ENCODE data around the gene HRH2.

HRH2 gene

GRCh38 chr5:175623088-175623487 is 34.8 kb upstream of the HRH2 start:
- no peak for TF ChIP-seq CTCF (IDR thresholded peaks at IDR 0.05; ENCODE audit: low read depth, low read length)
- Histone ChIP-seq H3K27ac (no peak overlapping the region), H3K36me3 (no peaks in the 10 kb centered on the region), H3K9me3 (ENCODE audit: severe bottlenecking) (no peaks in the 10 kb centered on the region), H3K27me3 (ENCODE audit: insufficient read depth, low read depth, severe bottlenecking) (no peaks in the 10 kb centered on the region), H3K4me3 (ENCODE audit: low read depth, low read length) (no peak overlapping the region)
- DNase-seq, result no peak

GRCh38 chr5:175624316-175624715 is 33.6 kb upstream of the HRH2 start:
- Histone ChIP-seq H3K27me3 (ENCODE audit: insufficient read depth, low read depth, severe bottlenecking) (no peaks in the 10 kb centered on the region), H3K27ac (no peak overlapping the region), H3K4me3 (ENCODE audit: low read depth, low read length) (no peak overlapping the region), H3K9me3 (ENCODE audit: severe bottlenecking) (no peaks in the 10 kb centered on the region), H3K36me3 (no peaks in the 10 kb centered on the region)
- DNase-seq, result no peak
- no peak for TF ChIP-seq CTCF (IDR thresholded peaks at IDR 0.05; ENCODE audit: low read depth, low read length)

- DNase-seq, result no peak
- Histone ChIP-seq H3K9me3 (ENCODE audit: severe bottlenecking) (peaks cover 6% of the 10 kb centered on the region), H3K27me3 (ENCODE audit: insufficient read depth, low read depth, severe bottlenecking) (no peaks in the 10 kb centered on the region), H3K36me3 (no peaks in the 10 kb centered on the region), H3K27ac (no peak overlapping the region), H3K4me3 (ENCODE audit: low read depth, low read length) (no peak overlapping the region)
- TF ChIP-seq CTCF (IDR thresholded peaks at IDR 0.05; ENCODE audit: low read depth, low read length), result no peak
Measured at GRCh38 chr5:175627005-175627404, 30.9 kb upstream of the HRH2 start.

- H3K27me3 ChIP-seq (ENCODE audit: insufficient read depth, low read depth, severe bottlenecking), result no peaks in the 10 kb centered on the region
- no peak overlapping the region for H3K4me3 ChIP-seq (ENCODE audit: low read depth, low read length)
- no peak for TF ChIP-seq CTCF (IDR thresholded peaks at IDR 0.05; ENCODE audit: low read depth, low read length)
Measured at GRCh38 chr5:175627739-175628138, 30.1 kb upstream of the HRH2 start.

GRCh38 chr5:175628668-175629067 is 29.2 kb upstream of the HRH2 start:
- TF ChIP-seq CTCF (IDR thresholded peaks at IDR 0.05; ENCODE audit: low read depth, low read length), result no peak
- DNase-seq, result no peak
- Histone ChIP-seq H3K4me3 (ENCODE audit: low read depth, low read length) (peak overlapping the region; percentile 8; the same call in 1 of the 2 replicates), H3K9me3 (ENCODE audit: severe bottlenecking) (peaks cover 6% of the 10 kb centered on the region), H3K27ac (peak overlapping the region; percentile 38), H3K36me3 (no peaks in the 10 kb centered on the region), H3K27me3 (ENCODE audit: insufficient read depth, low read depth, severe bottlenecking) (no peaks in the 10 kb centered on the region)

More at GRCh38 chr5:175627739-175628138, 30.1 kb upstream of the HRH2 start:
- no peak for DNase-seq
- H3K27ac ChIP-seq, result no peak overlapping the region
- no peaks in the 10 kb centered on the region for H3K36me3 ChIP-seq
- peaks cover 6% of the 10 kb centered on the region for H3K9me3 ChIP-seq (ENCODE audit: severe bottlenecking)

GRCh38 chr5:175629261-175629660 is 28.6 kb upstream of the HRH2 start:
- peak overlapping the region; percentile 38 for H3K27ac ChIP-seq
- peaks cover 6% of the 10 kb centered on the region for H3K9me3 ChIP-seq (ENCODE audit: severe bottlenecking)
- TF ChIP-seq CTCF (IDR thresholded peaks at IDR 0.05; ENCODE audit: low read depth, low read length), result no peak
- peak overlapping the region; percentile 8; the same call in 1 of the 2 replicates for H3K4me3 ChIP-seq (ENCODE audit: low read depth, low read length)
- H3K36me3 ChIP-seq, result no peaks in the 10 kb centered on the region
- DNase-seq, result peak; percentile 56
- no peaks in the 10 kb centered on the region for H3K27me3 ChIP-seq (ENCODE audit: insufficient read depth, low read depth, severe bottlenecking)

All from WERI-Rb-1 (cell line).